GM12891 (cell line): ENCODE results near the gene FAXC.

ENCODE experiments used
- POLR2A ChIP-seq: IDR thresholded peaks from 2 replicates; pipeline ENCODE4 v1.6.1; 2011; ENCODE audit warnings: low read depth, low read length, control low read depth
- POLR2AphosphoS5 ChIP-seq: IDR thresholded peaks from 2 replicates; pipeline ENCODE4 v1.6.1; 2011; ENCODE audit warnings: low read depth, low read length, control low read depth
- POU2F2 ChIP-seq: IDR thresholded peaks from 2 replicates; pipeline ENCODE4 v1.6.1; 2011; ENCODE audit warnings: low read depth, mild to moderate bottlenecking, control low read depth, low read length, moderate library complexity
- TAF1 ChIP-seq: IDR thresholded peaks from 2 replicates; pipeline ENCODE4 v1.6.1; 2011; ENCODE audit warnings: low read depth, low read length, control low read depth

GRCh38 chr6:99338188-99338587, 11.3 kb downstream of the FAXC start:
- no peak for TF ChIP-seq TAF1
- no peak for TF ChIP-seq POU2F2
- TF ChIP-seq POLR2AphosphoS5 = no peak
- no peak for TF ChIP-seq POLR2A
